Measurements from ENCODE around the gene TSPAN14.

Gene TSPAN14

GRCh38 chr10:80454513-80455460 is 677 bp downstream of the TSPAN14 start:
- no peak for DNase-seq (ENCODE audit: low read depth in 2 of 2)

GRCh38 chr10:80455461-80456349 is 1.6 kb downstream of the TSPAN14 start:
- no peak for DNase-seq (ENCODE audit: low read depth in 2 of 2)

GRCh38 chr10:80457554-80458262 is 3.6 kb downstream of the TSPAN14 start:
- no peak for DNase-seq (ENCODE audit: low read depth in 2 of 2)

GRCh38 chr10:80458263-80458625 is 4.1 kb downstream of the TSPAN14 start:
- no peak for DNase-seq (ENCODE audit: low read depth in 2 of 2)

GRCh38 chr10:80458638-80459037 is 4.5 kb downstream of the TSPAN14 start:
- no peak for DNase-seq (ENCODE audit: low read depth in 2 of 2)

GRCh38 chr10:80459047-80459865 is 5.1 kb downstream of the TSPAN14 start:
- no peak for DNase-seq (ENCODE audit: low read depth in 2 of 2)

- DNase-seq (ENCODE audit: low read depth in 2 of 2), result no peak
Observed at GRCh38 chr10:80460399-80461207, 6.5 kb downstream of the TSPAN14 start.

GRCh38 chr10:80461208-80462183 is 7.4 kb downstream of the TSPAN14 start:
- no peak for DNase-seq (ENCODE audit: low read depth in 2 of 2)

GRCh38 chr10:80462299-80462980 is 8.3 kb downstream of the TSPAN14 start:
- DNase-seq (ENCODE audit: low read depth in 2 of 2), result no peak

GRCh38 chr10:80462981-80463741 is 9.1 kb downstream of the TSPAN14 start:
- DNase-seq (ENCODE audit: low read depth in 2 of 2), result no peak

- DNase-seq (ENCODE audit: low read depth in 2 of 2), result no peak
Observed at GRCh38 chr10:80463868-80464267, 9.8 kb downstream of the TSPAN14 start.

GRCh38 chr10:80464557-80465450 is 10.7 kb downstream of the TSPAN14 start:
- DNase-seq (ENCODE audit: low read depth in 2 of 2), result no peak

GRCh38 chr10:80465451-80465835 is 11.3 kb downstream of the TSPAN14 start:
- DNase-seq (ENCODE audit: low read depth in 2 of 2), result no peak

- no peak for DNase-seq (ENCODE audit: low read depth in 2 of 2)
Observed at GRCh38 chr10:80465839-80466590, 11.9 kb downstream of the TSPAN14 start.

- no peak for DNase-seq (ENCODE audit: low read depth in 2 of 2)
Observed at GRCh38 chr10:80466724-80467326, 12.7 kb downstream of the TSPAN14 start.

All from fibroblast of skin of left biceps (primary cell).